ENCODE data around the gene DDX39A.

DNA sequence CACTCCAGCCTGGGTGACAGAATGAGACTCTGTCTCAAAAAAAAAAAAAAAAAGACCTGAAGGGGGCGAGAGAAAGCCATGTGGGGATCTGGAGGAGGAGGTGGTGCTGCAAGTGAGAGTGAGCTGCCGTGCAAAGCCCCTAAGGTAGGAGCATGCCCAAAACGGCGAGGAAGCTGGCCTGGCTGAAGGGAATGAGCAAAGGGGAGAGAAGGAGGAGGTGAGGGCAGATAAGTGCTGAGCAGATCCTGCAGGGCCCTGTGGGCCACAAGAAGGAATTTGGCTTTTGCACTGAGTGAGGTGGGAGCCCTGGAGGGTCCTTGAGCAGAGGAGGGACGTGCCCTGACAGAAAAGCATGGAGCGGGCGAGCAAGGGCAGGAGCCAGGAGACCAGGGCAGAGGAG is 57.3 kb downstream of the DDX39A start:
- TF ChIP-seq POLR2AphosphoS5 (IDR thresholded peaks at IDR 0.05) (no peak), EP300 (IDR thresholded peaks at IDR 0.05) (no peak), POLR2A (IDR thresholded peaks at IDR 0.05) (no peak)
- TF ChIP-seq, protein P1, sequence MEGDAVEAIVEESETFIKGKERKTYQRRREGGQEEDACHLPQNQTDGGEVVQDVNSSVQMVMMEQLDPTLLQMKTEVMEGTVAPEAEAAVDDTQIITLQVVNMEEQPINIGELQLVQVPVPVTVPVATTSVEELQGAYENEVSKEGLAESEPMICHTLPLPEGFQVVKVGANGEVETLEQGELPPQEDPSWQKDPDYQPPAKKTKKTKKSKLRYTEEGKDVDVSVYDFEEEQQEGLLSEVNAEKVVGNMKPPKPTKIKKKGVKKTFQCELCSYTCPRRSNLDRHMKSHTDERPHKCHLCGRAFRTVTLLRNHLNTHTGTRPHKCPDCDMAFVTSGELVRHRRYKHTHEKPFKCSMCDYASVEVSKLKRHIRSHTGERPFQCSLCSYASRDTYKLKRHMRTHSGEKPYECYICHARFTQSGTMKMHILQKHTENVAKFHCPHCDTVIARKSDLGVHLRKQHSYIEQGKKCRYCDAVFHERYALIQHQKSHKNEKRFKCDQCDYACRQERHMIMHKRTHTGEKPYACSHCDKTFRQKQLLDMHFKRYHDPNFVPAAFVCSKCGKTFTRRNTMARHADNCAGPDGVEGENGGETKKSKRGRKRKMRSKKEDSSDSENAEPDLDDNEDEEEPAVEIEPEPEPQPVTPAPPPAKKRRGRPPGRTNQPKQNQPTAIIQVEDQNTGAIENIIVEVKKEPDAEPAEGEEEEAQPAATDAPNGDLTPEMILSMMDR (IDR thresholded peaks at IDR 0.05) = no peak

Measured in stomach (tissue), 4 donors.